Endothelial cell of umbilical vein (primary cell): ENCODE data around the gene HDAC5. TPM values are rescaled to one million over a fixed set of nuclear protein-coding genes. Genes with fewer than 3 reads are reported as not detected.

ENCODE experiments used
- BruUV-seq: library from RNA; stranded (reverse); fragments of 400-500 nt; replicated peaks from 2 replicates; lab custom pipeline; 2021; lab: Mats Ljungman, UMichigan
- CTCF ChIA-PET: fragments of 300-600, 350-600 bp; sonication (Branson Sonifier 250); formaldehyde crosslinking; loops from one replicate; lab custom pipeline; 2021; ENCODE audit warnings: antibody characterized with exemption, inconsistent platforms; lab: Charles Lee
- POLR2A ChIA-PET: fragments of 300-600, 350-600 bp; sonication (Branson Sonifier 250); formaldehyde crosslinking; loops from one replicate; lab custom pipeline; 2021; ENCODE audit warnings: antibody characterized with exemption, inconsistent platforms; lab: Charles Lee
- DNase-seq: peaks from one replicate; pipeline ENCODE4 v3.0.0-alpha.2; 2011; ENCODE audit warnings: low read depth, low spot score
- FAIRE-seq: peaks from 2 replicates; lab custom pipeline; 2011; peaks lifted over from hg19 to GRCh38; lab: Jason Lieb, UNC
- H2AFZ ChIP-seq: 2 replicates; pipeline ENCODE4 v1.6.0; 2012; ENCODE audit warnings: low read depth, low read length, control low read depth, inconsistent platforms
- H3K27ac ChIP-seq: 2 replicates; pipeline ENCODE4 v1.5.1; 2011; ENCODE audit warnings: low read depth, mild to moderate bottlenecking, control low read depth, low read length, moderate library complexity; ENCODE audit not compliant: insufficient read depth
- H3K27me3 ChIP-seq, 2 experiments: 2 replicates each; pipeline versions ENCODE4 v1.6.0 to v1.6.1; 2011; ENCODE audit warnings: low read length in 2 of 2, mixed read lengths in 1 of 2; ENCODE audit not compliant: control insufficient read depth in 2 of 2, insufficient read depth in 2 of 2
- H3K36me3 ChIP-seq, 2 experiments: 2 replicates in 1 of 2; 3 replicates in 1 of 2; pipeline ENCODE4 v1.5.1; 2011; ENCODE audit warnings: low read length in 2 of 2, mild to moderate bottlenecking in 1 of 2, moderate library complexity in 1 of 2; ENCODE audit not compliant: control insufficient read depth in 2 of 2, insufficient read depth in 2 of 2; ENCODE audit errors: extremely low read depth in 1 of 2
- H3K4me1 ChIP-seq: 3 replicates; pipeline ENCODE4 v1.5.1; 2011; ENCODE audit warnings: mild to moderate bottlenecking, low read length; ENCODE audit not compliant: control insufficient read depth, insufficient read depth; ENCODE audit errors: extremely low read depth
- H3K4me2 ChIP-seq: 2 replicates; pipeline ENCODE4 v1.6.1; 2011; ENCODE audit warnings: low read length, control low read depth, mixed read lengths; ENCODE audit not compliant: insufficient read depth
- H3K4me3 ChIP-seq, 3 experiments: fragments of 200-600 bp in 1 of 3; sonication (generic), shearing (Covaris generic) in 1 of 3; replicated peaks in 1 of 3; 2 replicates each; pipeline ENCODE4 v1.5.1; 2011 to 2016; ENCODE audit warnings: control low read depth in 3 of 3, low read length in 3 of 3, mild to moderate bottlenecking in 2 of 3, inconsistent platforms in 1 of 3, low read depth in 1 of 3, moderate library complexity in 1 of 3; ENCODE audit not compliant: insufficient read depth in 1 of 3
- H3K79me2 ChIP-seq: 2 replicates; pipeline ENCODE4 v1.6.0; 2012; ENCODE audit warnings: low read length, inconsistent platforms; ENCODE audit not compliant: control insufficient read depth, insufficient read depth
- H3K9ac ChIP-seq: replicated peaks from 2 replicates; pipeline ENCODE3; 2011; ENCODE audit warnings: low read length, control low read depth; ENCODE audit not compliant: insufficient read depth; ENCODE audit errors: extremely low read depth
- H3K9me1 ChIP-seq: replicated peaks from 3 replicates; pipeline ENCODE4 v1.6.0; 2011; ENCODE audit warnings: mild to moderate bottlenecking, low read length; ENCODE audit not compliant: control insufficient read depth, insufficient read depth; ENCODE audit errors: extremely low read depth
- H3K9me3 ChIP-seq: replicated peaks from 2 replicates; pipeline ENCODE4 v1.5.1; 2012; ENCODE audit warnings: low read length, inconsistent platforms; ENCODE audit not compliant: control insufficient read depth, insufficient read depth
- H4K20me1 ChIP-seq: replicated peaks from 2 replicates; pipeline ENCODE3; 2011; ENCODE audit warnings: mild to moderate bottlenecking, low read length; ENCODE audit not compliant: control insufficient read depth, insufficient read depth; ENCODE audit errors: extremely low read depth
- CTCF ChIP-seq, 2 donors: IDR thresholded peaks; 1 replicate in 1 of 2; 2 replicates in 1 of 2; pipeline ENCODE4 v1.5.1; 2011; ENCODE audit warnings: low read length in 2 of 2, mild to moderate bottlenecking in 2 of 2, moderate library complexity in 2 of 2, control low read depth in 1 of 2, inconsistent platforms in 1 of 2, low read depth in 1 of 2; ENCODE audit not compliant: insufficient read depth in 1 of 2; ENCODE audit errors: extremely low read depth in 1 of 2
- EZH2 ChIP-seq: IDR thresholded peaks from 2 replicates; pipeline ENCODE4 v1.6.1; 2012; ENCODE audit warnings: borderline replicate concordance, low read depth, mild to moderate bottlenecking, moderate library complexity, low read length, inconsistent platforms; ENCODE audit not compliant: severe bottlenecking
- FOS ChIP-seq: IDR thresholded peaks from 2 replicates; pipeline ENCODE4 v1.6.1; 2011; ENCODE audit warnings: mild to moderate bottlenecking, low read length, moderate library complexity, borderline replicate concordance; ENCODE audit not compliant: insufficient read depth
- GATA2 ChIP-seq: IDR thresholded peaks from 2 replicates; pipeline ENCODE4 v1.7.0; 2011; ENCODE audit warnings: low read depth, mild to moderate bottlenecking, moderate library complexity, mixed read lengths, low read length; ENCODE audit not compliant: insufficient read length, insufficient read depth
- JUN ChIP-seq: IDR thresholded peaks from 2 replicates; pipeline ENCODE4 v1.6.1; 2011; ENCODE audit warnings: borderline replicate concordance, low read depth; ENCODE audit not compliant: insufficient read length, insufficient read depth
- MYC ChIP-seq: IDR thresholded peaks from one replicate; pipeline ENCODE4 v1.6.1; 2011; ENCODE audit warnings: mild to moderate bottlenecking, low read depth, low read length
- POLR2A ChIP-seq: IDR thresholded peaks from 2 replicates; pipeline ENCODE4 v1.6.1; 2012; ENCODE audit warnings: low read depth, mild to moderate bottlenecking, control low read depth, low read length
- POLR2AphosphoS5 ChIP-seq: IDR thresholded peaks from 2 replicates; pipeline ENCODE4 v1.6.1; 2012; ENCODE audit warnings: low read depth, mild to moderate bottlenecking, control low read depth, low read length, moderate library complexity; ENCODE audit not compliant: insufficient read depth
- dilution Hi-C: fragments of 300-500 bp; cut with MboI; formaldehyde crosslinking; loops from one replicate; pipeline ENCODE4 v1.15.0; 2019; ENCODE audit warnings: low sequenced_read_pairs; ENCODE audit not compliant: extremely low pct_ligation_motif_present
- intact Hi-C: fragments of 100-400 bp; cut with micrococcal nuclease; formaldehyde crosslinking; loops from one replicate; pipeline ENCODE4 v1.10.0; 2022
- polyA plus RNA-seq, 4 experiments: library from polyadenylated mRNA; depleted of rRNA in 3 of 4; stranded (reverse) in 3 of 4; unstranded in 1 of 4; fragments of >200 nt; gene quantifications; 2 replicates each; pipeline versions ENCODE4 v1.2.1 to v1.2.3, GENCODE V29; 2011 to 2012; ENCODE audit warnings: missing spikeins in 1 of 4
- total RNA-seq: library from RNA; stranded (reverse); gene quantifications from 2 replicates; pipeline ENCODE4 v1.2.3, GENCODE V29; 2021
- TF ChIP-seq, protein P1 (sequence below): IDR thresholded peaks from 2 replicates; pipeline ENCODE4 v1.6.1; 2011; ENCODE audit not compliant: insufficient read depth, insufficient read length

The HDAC5 gene
- total and polyA plus RNA-seq, 2 donors (not counting 3 experiments of a cell fraction or from before 2014, with no cell fraction given), result 35.4 to 40.4 TPM

DNA sequence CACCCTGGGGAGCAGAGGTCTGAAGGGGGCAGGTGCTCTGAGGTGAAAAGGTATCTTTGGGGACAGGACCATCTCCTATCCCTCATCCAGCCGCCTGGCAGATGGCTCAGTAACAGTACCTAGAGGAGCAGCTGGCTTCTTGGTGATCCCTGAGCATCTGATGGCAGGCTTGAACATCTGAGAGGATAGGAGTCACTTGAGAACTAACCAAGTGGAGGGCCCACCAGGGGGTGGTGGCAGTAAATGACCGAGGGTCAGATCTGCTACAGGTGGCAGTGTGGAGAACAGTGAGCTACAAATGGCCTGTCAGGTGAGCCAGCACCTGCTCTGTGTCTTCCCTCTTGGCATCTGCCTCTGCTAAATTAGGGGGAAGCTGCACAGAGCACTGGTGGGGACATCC lies 32.0 kb upstream of the HDAC5 start:
- Histone ChIP-seq H3K9me1 (no peaks in the 10 kb centered on the region), H3K36me3 (no peaks in the 10 kb centered on the region), H4K20me1 (no peaks in the 10 kb centered on the region), H3K27me3 (no peaks in the 10 kb centered on the region), H3K4me1 (no peaks in the 10 kb centered on the region), H3K4me3 (no peak overlapping the region), H3K9me3 (no peaks in the 10 kb centered on the region), H3K27ac (no peak overlapping the region), H3K79me2 (peaks cover 2% of the 10 kb centered on the region), H3K9ac (no peak overlapping the region), H2AFZ (no peak overlapping the region), H3K4me2 (no peak overlapping the region)
- TF ChIP-seq, protein P1, sequence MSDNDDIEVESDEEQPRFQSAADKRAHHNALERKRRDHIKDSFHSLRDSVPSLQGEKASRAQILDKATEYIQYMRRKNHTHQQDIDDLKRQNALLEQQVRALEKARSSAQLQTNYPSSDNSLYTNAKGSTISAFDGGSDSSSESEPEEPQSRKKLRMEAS, result no peak
- no peak for TF ChIP-seq GATA2
- TF ChIP-seq MYC, result no peak
- TF ChIP-seq POLR2A, result no peak
- TF ChIP-seq POLR2AphosphoS5, result no peak
- TF ChIP-seq CTCF (IDR thresholded peaks at IDR 0.05; ENCODE audit: extremely low read depth in 1 of 2, insufficient read depth in 1 of 2, low read depth in 1 of 2, low read length in 2 of 2), result no peak
- TF ChIP-seq FOS, result no peak
- TF ChIP-seq EZH2, result no peak
- no peak for TF ChIP-seq JUN
- ChIA-PET CTCF (interaction anchor here (1.4 kb wide), 1 partner anchor 13 kb away, joined by 5 read pairs; no protein-coding TSS in a partner anchor), POLR2A (no interaction called here)
- no TSS peak for BruUV-seq
- intact Hi-C loops, result no loop called here
- FAIRE-seq (no peak), DNase-seq (no peak)
- dilution Hi-C loops, result no loop called here
